Omental fat pad (tissue), 4 donors: ENCODE measurements around the gene NSL1. TPM values are rescaled to one million over a fixed set of nuclear protein-coding genes. Genes with fewer than 3 reads are reported as not detected.

ENCODE experiments used
- ATAC-seq: fragments of 150-250 bp; one replicate; pipeline ENCODE4 v1.9.1; 2016; ENCODE audit warnings: mild to moderate bottlenecking, moderate library complexity; ENCODE audit not compliant: low FRiP score
- DNase-seq: peaks from one replicate; pipeline ENCODE4 v3.0.0-alpha.2; 2019; ENCODE audit warnings: low spot score
- CTCF ChIP-seq, 3 donors: fragments of 450-650 bp; IDR thresholded peaks; one replicate each; pipeline ENCODE4 v1.5.1; 2016 to 2017; ENCODE audit warnings: antibody characterized with exemption in 3 of 3, mild to moderate bottlenecking in 3 of 3, moderate library complexity in 2 of 3
- total RNA-seq, 4 donors: library from RNA; depleted of rRNA; stranded (reverse); fragments of >200 nt; gene quantifications; one replicate each; pipeline ENCODE4 v1.1.0, GENCODE V29; 2016

The NSL1 gene
- total RNA-seq, 4 donors from 2014 or later: 17.8 to 32.2 (median 27.3) TPM

- ATAC-seq (peak; percentile 23), DNase-seq (no peak)
- TF ChIP-seq CTCF (IDR thresholded peaks at IDR 0.05): no peak
These were observed 31.3 kb downstream of the NSL1 start for GRCh38 chr1:212760126-212760823.

DNA sequence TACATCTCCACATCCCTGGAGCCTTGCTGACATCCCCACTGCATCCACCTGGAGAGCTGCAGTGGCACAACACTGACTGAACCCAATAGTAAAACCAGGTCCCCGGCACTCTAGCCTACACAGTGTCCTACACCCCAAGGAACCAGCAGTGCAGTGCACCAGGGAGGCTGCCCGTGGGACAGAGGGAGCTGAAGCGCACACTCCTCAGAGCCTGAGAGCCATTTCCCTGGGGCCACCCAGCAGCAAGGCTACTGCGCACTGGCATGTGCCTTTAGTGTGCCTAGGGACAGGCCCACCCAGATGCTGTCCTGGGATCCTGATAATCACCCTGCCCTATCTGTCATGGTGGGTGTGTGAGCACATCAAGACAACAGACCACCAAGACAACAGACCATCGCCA lies 31.9 kb downstream of the NSL1 start:
- DNase-seq (no peak), ATAC-seq (peak; percentile 19)
- no peak for TF ChIP-seq CTCF (IDR thresholded peaks at IDR 0.05)

DNA sequence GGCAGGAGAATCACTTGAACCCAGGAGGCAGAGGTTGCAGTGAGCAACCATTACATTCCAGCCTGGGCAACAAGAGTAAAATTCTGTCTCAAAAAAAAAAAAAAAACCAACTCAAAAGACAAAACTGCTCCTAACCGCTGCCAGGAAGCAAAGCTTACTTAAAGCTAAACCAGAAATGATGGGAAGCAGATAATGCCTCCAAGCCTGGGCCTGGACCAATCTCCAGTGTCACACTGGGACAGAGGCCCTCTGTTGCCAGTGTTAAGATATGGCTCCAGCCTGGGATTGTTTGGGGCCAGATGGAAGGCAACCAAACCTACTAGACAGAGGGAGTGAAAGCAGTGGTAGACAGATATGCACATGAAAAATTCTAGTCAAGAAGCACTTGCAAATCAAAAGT lies 36.9 kb downstream of the NSL1 start:
- no peak for TF ChIP-seq CTCF (IDR thresholded peaks at IDR 0.05)
- DNase-seq (no peak), ATAC-seq (no peak)

DNA sequence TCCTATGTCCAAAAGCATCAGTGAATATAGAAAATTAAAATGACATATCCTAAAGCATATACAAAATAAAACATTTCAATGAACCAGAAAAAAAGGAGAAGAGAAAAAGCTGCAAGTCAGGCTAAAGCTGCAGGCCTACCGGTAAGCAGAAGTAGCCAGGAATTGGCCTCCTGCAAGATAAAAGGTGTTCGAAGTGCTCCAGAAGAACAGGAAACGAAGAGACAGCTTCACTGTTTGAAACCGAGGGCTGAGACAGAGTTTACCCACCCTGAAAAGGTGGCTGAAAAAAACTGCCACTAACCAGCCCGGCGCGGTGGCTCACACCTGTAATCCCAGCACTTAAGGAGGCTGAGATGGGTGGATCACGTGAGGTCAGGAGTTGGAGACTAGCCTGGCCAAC lies 37.4 kb downstream of the NSL1 start:
- DNase-seq (no peak), ATAC-seq (no peak)
- no peak for TF ChIP-seq CTCF (IDR thresholded peaks at IDR 0.05)

- DNase-seq: no peak
- no peak for TF ChIP-seq CTCF (IDR thresholded peaks at IDR 0.05)
These were observed 37.8 kb downstream of the NSL1 start for GRCh38 chr1:212753749-212754148.

DNA sequence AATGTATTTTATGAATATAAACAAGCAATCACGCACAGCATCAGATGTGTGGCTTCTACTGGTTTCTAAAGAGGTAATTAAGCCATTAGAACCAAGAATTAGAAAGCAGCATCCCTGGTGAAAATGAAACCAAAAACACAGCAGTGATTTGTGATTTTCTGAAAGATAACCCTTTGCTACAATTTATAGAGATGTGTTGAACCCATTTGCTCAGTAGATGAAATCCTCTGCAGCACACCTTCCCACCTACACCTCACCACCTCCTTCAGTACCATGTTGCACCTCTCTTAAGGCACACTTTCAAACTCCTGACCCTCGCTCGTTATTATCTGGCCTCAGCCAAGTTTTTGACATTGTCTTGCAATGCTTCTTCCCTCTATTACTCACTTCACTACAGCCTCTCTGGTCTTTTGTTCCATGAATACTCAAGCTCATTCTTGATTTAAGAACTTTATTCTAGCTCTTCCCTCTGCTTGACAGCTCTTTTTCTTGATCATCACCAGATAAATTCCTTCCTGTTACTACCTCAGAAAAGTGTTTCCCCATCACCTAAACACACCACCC lies 38.6 kb downstream of the NSL1 start:
- DNase-seq: no peak
- ATAC-seq: no peak
- TF ChIP-seq CTCF (IDR thresholded peaks at IDR 0.05): no peak

More at GRCh38 chr1:212753749-212754148, 37.8 kb downstream of the NSL1 start:
- ATAC-seq: no peak
